ENCODE data around the gene CNOT6.

- TF ChIP-seq CTCF (IDR thresholded peaks at IDR 0.05): no peak
- TF ChIP-seq POLR2A (IDR thresholded peaks at IDR 0.05): no peak
Measured at GRCh38 chr5:180592176-180592575, 98.0 kb downstream of the CNOT6 start.

All from thyroid gland (tissue), 4 donors.